K562 (cell line): ENCODE results near the gene QSOX2. TPM values are rescaled to one million over a fixed set of nuclear protein-coding genes. Genes with fewer than 3 reads are reported as not detected.

Experiments used
- ATF7 ChIP-seq: fragments of 450-650 bp; IDR thresholded peaks from 2 replicates; pipeline ENCODE4 v1.7.1; 2014; ENCODE audit warnings: mild to moderate bottlenecking, moderate library complexity
- CBFB ChIP-seq: sonication (generic); formaldehyde crosslinking; IDR thresholded peaks from 2 replicates; pipeline ENCODE4 v1.4.0; 2020; ENCODE audit warnings: mild to moderate bottlenecking, missing genetic modification reagents
- DIDO1 ChIP-seq: fragments of 450-650 bp; IDR thresholded peaks from 2 replicates; pipeline ENCODE4 v1.6.1; 2016; ENCODE audit warnings: low read depth, missing biosample characterization, missing genetic modification characterization
- DMBX1 ChIP-seq: fragments of 250-450 bp; sonication (Bioruptor Pico); IDR thresholded peaks from 2 replicates; pipeline ENCODE4 v1.8.0; 2022; ENCODE audit warnings: inconsistent platforms, mild to moderate bottlenecking, moderate library complexity, borderline replicate concordance
- E2F6 ChIP-seq, 2 experiments: IDR thresholded peaks; 2 replicates each; pipeline ENCODE4 v1.6.1; 2011; ENCODE audit warnings: borderline replicate concordance in 1 of 2, control low read depth in 1 of 2, low read depth in 1 of 2, low read length in 1 of 2, mild to moderate bottlenecking in 1 of 2, mixed read lengths in 1 of 2, moderate library complexity in 1 of 2; ENCODE audit not compliant: insufficient read depth in 1 of 2, insufficient read length in 1 of 2, poor library complexity in 1 of 2, severe bottlenecking in 1 of 2; ENCODE audit errors: extremely low read depth in 1 of 2
- EGR1 ChIP-seq: fragments of 450-650 bp; conservative IDR thresholded peaks from 2 replicates; pipeline ENCODE4 v1.6.1; 2017; ENCODE audit warnings: mild to moderate bottlenecking
- EP300 ChIP-seq: IDR thresholded peaks from 2 replicates; pipeline ENCODE4 v1.6.1; 2012; ENCODE audit warnings: low read length, improper control_type of control experiment
- GMEB1 ChIP-seq: fragments of 250-450 bp; sonication (Bioruptor Pico); IDR thresholded peaks from 2 replicates; pipeline ENCODE4 v1.4.0; 2020; ENCODE audit warnings: mild to moderate bottlenecking
- GTF2A2 ChIP-seq: IDR thresholded peaks from 2 replicates; pipeline ENCODE4 v1.6.1; 2016; ENCODE audit warnings: mild to moderate bottlenecking, missing genetic modification characterization, missing compliant biosample characterization
- MAFG ChIP-seq: fragments of 450-650 bp; conservative IDR thresholded peaks from 2 replicates; pipeline ENCODE4 v1.6.1; 2016; ENCODE audit warnings: missing genetic modification characterization, missing compliant biosample characterization
- MEF2D ChIP-seq: conservative IDR thresholded peaks from 2 replicates; pipeline ENCODE4 v1.6.1; 2016; ENCODE audit warnings: low read depth, missing genetic modification characterization, missing compliant biosample characterization
- NBN ChIP-seq: fragments of 450-650 bp; IDR thresholded peaks from 2 replicates; pipeline ENCODE4 v1.6.1; 2016; ENCODE audit warnings: low read depth, mild to moderate bottlenecking
- NFXL1 ChIP-seq: fragments of 450-650 bp; formaldehyde crosslinking; IDR thresholded peaks from 2 replicates; pipeline ENCODE4 v1.4.0; 2021; ENCODE audit warnings: mild to moderate bottlenecking
- NR0B1 ChIP-seq: fragments of 450-650 bp; IDR thresholded peaks from one replicate; pipeline ENCODE4 v1.6.1; 2018; ENCODE audit warnings: mild to moderate bottlenecking, moderate library complexity; ENCODE audit not compliant: partially characterized antibody
- PRPF4 ChIP-seq: fragments of 200-400 bp; formaldehyde crosslinking; IDR thresholded peaks from one replicate; pipeline ENCODE4 v1.6.1; 2017; ENCODE audit warnings: low read length, low read depth, mild to moderate bottlenecking; ENCODE audit not compliant: insufficient read depth, poor library complexity, severe bottlenecking
- RAD51 ChIP-seq: fragments of 450-650 bp; IDR thresholded peaks from 2 replicates; pipeline ENCODE4 v1.7.1; 2016; ENCODE audit warnings: low read depth, mild to moderate bottlenecking, borderline replicate concordance
- SNAPC5 ChIP-seq: fragments of 250-450 bp; sonication (Bioruptor Pico); IDR thresholded peaks from 2 replicates; pipeline ENCODE4 v1.8.0; 2021; ENCODE audit warnings: moderate library complexity, mild to moderate bottlenecking, inconsistent platforms
- TAL1 ChIP-seq: fragments of 450-650 bp; IDR thresholded peaks from 2 replicates; pipeline ENCODE4 v1.6.1; 2016; ENCODE audit warnings: mild to moderate bottlenecking
- ZBTB12 ChIP-seq: fragments of 250-450 bp; sonication (Bioruptor Pico); IDR thresholded peaks from 2 replicates; pipeline ENCODE4 v1.4.0; 2020
- ZFPM2 ChIP-seq: fragments of 250-450 bp; sonication (Bioruptor Pico); IDR thresholded peaks from 2 replicates; pipeline ENCODE4 v1.5.1; 2022; ENCODE audit warnings: mild to moderate bottlenecking
- ZNF311 ChIP-seq: fragments of 250-450 bp; sonication (Bioruptor Pico); IDR thresholded peaks from 2 replicates; pipeline ENCODE4 v1.4.0; 2020; ENCODE audit warnings: mild to moderate bottlenecking, moderate library complexity
- polyA plus RNA-seq, 8 experiments: library from polyadenylated mRNA; depleted of rRNA in 4 of 8; stranded (reverse) in 5 of 8; unstranded in 3 of 8; fragments of >200 nt; fragmentation: Nextera tagmentation in 2 of 8; fragmentation: Illumina TruSeq in 1 of 8; extraction: Ambion mirVana in 2 of 8; extraction: Trizol in 1 of 8; gene quantifications; 2 replicates each; pipeline versions ENCODE4 v1.2.1 to v1.2.3, GENCODE V29; 2011 to 2014; ENCODE audit warnings: inconsistent platforms in 1 of 8, missing spikeins in 1 of 8
- total RNA-seq, 7 experiments: library from RNA; depleted of rRNA in 6 of 7; stranded (reverse); fragments of >200 nt in 6 of 7; fragmentation: Illumina TruSeq in 2 of 7; extraction: Trizol in 2 of 7; gene quantifications; 2 replicates each; pipeline versions ENCODE4 v1.2.1 to v1.2.3, GENCODE V29; 2011 to 2021; ENCODE audit warnings: low replicate concordance in 1 of 7

Gene QSOX2
- total and polyA plus RNA-seq, 9 of the 15 experiments (the other 6 are each of a cell fraction or from before 2014, with no cell fraction given), result 0.51 to 23.7 (median 12.7) TPM

GRCh38 chr9:136206602-136207275, 38.9 kb downstream of the QSOX2 start (continued):
- TF ChIP-seq E2F6 (IDR thresholded peaks at IDR 0.05; ENCODE audit: borderline replicate concordance in 1 of 2, extremely low read depth in 1 of 2, insufficient read depth in 1 of 2, insufficient read length in 1 of 2, low read depth in 1 of 2, low read length in 1 of 2, poor library complexity in 1 of 2, severe bottlenecking in 1 of 2), result peak; percentile 17 to 56
- 0 out of 2 replicates have a peak, but pooled peaks have one; percentile 34 for TF ChIP-seq CBFB (CRISPR knock-in tag)
- no peak for TF ChIP-seq SNAPC5 (CRISPR knock-in tag)
- peak; percentile 39; the same call in 1 of the 2 replicates for TF ChIP-seq ZNF311 (CRISPR knock-in tag)
- no peak for TF ChIP-seq EGR1
- TF ChIP-seq MEF2D (tag), result peak; percentile 79
- peak; percentile 38; the same call in 1 of the 2 replicates for TF ChIP-seq DIDO1 (tag)
- TF ChIP-seq NBN, result peak; percentile 56; the same call in 1 of the 2 replicates
- no peak for TF ChIP-seq GTF2A2
- TF ChIP-seq DMBX1 (CRISPR knock-in tag), result peak; percentile 93
- TF ChIP-seq ATF7, result peak; percentile 96
- TF ChIP-seq NFXL1, result peak; percentile 71
- TF ChIP-seq MAFG (tag), result no peak
- TF ChIP-seq ZFPM2 (CRISPR knock-in tag), result no peak
- no peak for TF ChIP-seq NR0B1
- peak; percentile 25; the same call in 1 of the 2 replicates for TF ChIP-seq ZBTB12 (CRISPR knock-in tag)
- TF ChIP-seq TAL1, result no peak
- 0 out of 2 replicates have a peak, but pooled peaks have one; percentile 33 for TF ChIP-seq GMEB1 (CRISPR knock-in tag)
- peak; percentile 27; the same call in 1 of the 2 replicates for TF ChIP-seq RAD51
- no peak for TF ChIP-seq PRPF4
- TF ChIP-seq EP300, result peak; percentile 96
